ENCODE results near the gene BIRC3. TPM values are rescaled to one million over a fixed set of nuclear protein-coding genes. Genes with fewer than 3 reads are reported as not detected.

Gene BIRC3
- total and polyA plus RNA-seq, 2 of the 8 experiments (the other 6 are each of a cell fraction or from before 2014, with no cell fraction given) = 0.08 to 0.20 TPM

- Histone ChIP-seq H2AFZ (ENCODE audit: low read length) (no peak overlapping the region), H3K4me2 (ENCODE audit: insufficient read depth in 1 of 2, low read depth in 2 of 2, low read length in 2 of 2) (no peak overlapping the region), H3K9ac (replicated peaks in 1 of 4; ENCODE audit: extremely low read depth in 1 of 4, low read depth in 3 of 4, low read length in 3 of 4) (peak overlapping the region in 1 of 4 experiments; percentile 46; a peak in 1 of 7 replicates), H3K18ac (ENCODE audit: extremely low read depth, low read length) (no peak overlapping the region), H4K8ac (ENCODE audit: extremely low read depth, insufficient read depth, low read length) (no peak overlapping the region), H2BK12ac (ENCODE audit: low read depth, low read length) (no peak overlapping the region), H2BK120ac (replicated peaks; ENCODE audit: low read depth, low read length) (no peak overlapping the region), H2BK15ac (ENCODE audit: low read length) (no peak overlapping the region), H3K79me1 (ENCODE audit: low read depth, low read length) (no peaks in the 10 kb centered on the region), H2AK5ac (ENCODE audit: low read depth, low read length) (no peak overlapping the region), H3K56ac (replicated peaks; ENCODE audit: insufficient read length, low read depth, low read length) (no peak overlapping the region), H4K91ac (replicated peaks; ENCODE audit: insufficient read length, low read length) (no peak overlapping the region), H3K14ac (ENCODE audit: insufficient read length) (no peak overlapping the region), H3K4me3 (ENCODE audit: extremely low read depth in 1 of 4, insufficient read depth in 2 of 4, low read depth in 3 of 4, low read length in 4 of 4) (no peak overlapping the region), H3K27ac (ENCODE audit: low read depth, low read length) (no peak overlapping the region), H4K5ac (ENCODE audit: insufficient read length, low read depth, low read length) (no peak overlapping the region), H3K9me3 (ENCODE audit: insufficient read depth in 2 of 2, low read depth in 1 of 2, low read length in 1 of 2) (peaks cover 11 to 14% of the 10 kb centered on the region in 2 experiments), H2BK20ac (ENCODE audit: low read length) (no peak overlapping the region), H3K4me1 (replicated peaks in 1 of 4; ENCODE audit: control insufficient read depth in 3 of 4, insufficient read depth in 4 of 4, low read length in 3 of 4) (no peaks in the 10 kb centered on the region; a peak in 1 of 7 replicates), H3K4ac (replicated peaks; ENCODE audit: insufficient read length, low read depth, low read length) (no peak overlapping the region), H3K27me3 (replicated peaks in 1 of 4; ENCODE audit: control insufficient read depth in 3 of 4, extremely low read depth in 1 of 4, insufficient read depth in 3 of 4, low read length in 3 of 4) (no peaks in the 10 kb centered on the region), H3K79me2 (ENCODE audit: control insufficient read depth in 1 of 2, insufficient read depth in 2 of 2, low read length in 2 of 2) (no peaks in the 10 kb centered on the region), H2BK5ac (ENCODE audit: low read depth, low read length) (no peak overlapping the region), H4K20me1 (replicated peaks in 1 of 2; ENCODE audit: control insufficient read depth in 1 of 2, insufficient read depth in 2 of 2, low read length in 2 of 2) (no peaks in the 10 kb centered on the region), H3K36me3 (ENCODE audit: control insufficient read depth in 2 of 4, insufficient read depth in 4 of 4, low read length in 3 of 4) (no peaks in the 10 kb centered on the region), H3K23me2 (ENCODE audit: low read depth, low read length) (no peaks in the 10 kb centered on the region; the same call in 1 of the 2 replicates), H3K23ac (ENCODE audit: insufficient read length) (no peak overlapping the region)
- FAIRE-seq (no peak), DNase-seq (ENCODE audit: low read depth in 1 of 2, low spot score in 2 of 2) (no peak)
- ChIA-PET POLR2A (ENCODE audit: partially characterized antibody) (no interaction called here), CTCF (ENCODE audit: partially characterized antibody) (interaction anchor here (0.6 to 12.2 kb wide), 7 partner anchors 10 to 135 kb away, joined by 3 to 214 read pairs (median 4); partner anchors contain the start of gene BIRC3)
- WGBS, 2 experiments (ENCODE audit: extremely low coverage in 1 of 2, insufficient coverage in 1 of 2, insufficient read length in 1 of 2, insufficient replicate concordance in 2 of 2, low coverage in 1 of 2, low lambda C conversion rate in 2 of 2, missing lambda C conversion rate in 1 of 2) = 88% methylated on average over 9 of the region's 9 CpGs; no CpG with 5 or more reads in 1 of the 2 experiments
- no peak for TF ChIP-seq RAD21 (IDR thresholded peaks at IDR 0.05 in 1 of 2, conservative IDR thresholded peaks at IDR 0.05 in 1 of 2; ENCODE audit: low read depth in 2 of 2, low read length in 2 of 2)
- no peak for TF ChIP-seq USF2 (IDR thresholded peaks at IDR 0.05; ENCODE audit: low read length)
- no peak for TF ChIP-seq RFX5 (IDR thresholded peaks at IDR 0.05; ENCODE audit: borderline replicate concordance, low read depth, low read length)
- TF ChIP-seq BACH1 (IDR thresholded peaks at IDR 0.05; ENCODE audit: low read length) = no peak
- no peak for TF ChIP-seq TEAD4 (IDR thresholded peaks at IDR 0.05; ENCODE audit: low read depth, low read length)
- TF ChIP-seq EGR1 (IDR thresholded peaks at IDR 0.05; ENCODE audit: borderline replicate concordance, low read depth, low read length) = no peak
- no peak for TF ChIP-seq CEBPB (IDR thresholded peaks at IDR 0.05; ENCODE audit: low read depth, low read length)
- TF ChIP-seq TBP (IDR thresholded peaks at IDR 0.05; ENCODE audit: low read depth, low read length) = no peak
- no peak for TF ChIP-seq CTBP2 (IDR thresholded peaks at IDR 0.05; ENCODE audit: borderline replicate concordance, insufficient read depth, insufficient read length, low read length)
- no peak for TF ChIP-seq SAP30 (IDR thresholded peaks at IDR 0.05; ENCODE audit: insufficient read depth, insufficient replicate concordance, low read length)
- no peak for TF ChIP-seq POLR2AphosphoS5 (IDR thresholded peaks at IDR 0.05; ENCODE audit: low read depth, low read length)
These were observed 10.2 kb upstream of the BIRC3 start for GRCh38 chr11:102306817-102307726.
